ENCODE data around the gene PKD2L2.
"Not testable (repeated sequence)": the region's sequence is repeated elsewhere in the genome, so short reads cannot be mapped to it uniquely, and the experiment has no call there.

PKD2L2 gene

DNA sequence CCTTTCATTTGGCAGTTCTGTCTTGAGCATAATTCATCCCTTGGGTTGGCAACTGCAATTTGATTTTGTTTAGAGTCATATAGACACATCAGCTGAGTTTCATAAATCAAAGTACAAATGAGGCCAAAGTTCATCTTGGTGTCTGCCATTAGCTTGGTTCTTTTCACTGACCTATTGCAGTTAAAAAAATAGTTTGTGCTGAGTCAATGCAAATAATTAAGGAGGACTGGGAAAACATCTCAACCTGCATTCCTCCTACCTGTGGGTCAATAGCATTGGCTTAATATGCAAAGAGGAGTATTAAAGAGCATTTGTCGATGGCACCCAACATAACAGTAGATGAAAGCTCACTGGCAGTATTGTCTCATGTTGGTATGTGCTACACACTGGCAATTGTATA, 1.6 kb downstream of the PKD2L2 start:
- DNase-seq = no peak

DNA sequence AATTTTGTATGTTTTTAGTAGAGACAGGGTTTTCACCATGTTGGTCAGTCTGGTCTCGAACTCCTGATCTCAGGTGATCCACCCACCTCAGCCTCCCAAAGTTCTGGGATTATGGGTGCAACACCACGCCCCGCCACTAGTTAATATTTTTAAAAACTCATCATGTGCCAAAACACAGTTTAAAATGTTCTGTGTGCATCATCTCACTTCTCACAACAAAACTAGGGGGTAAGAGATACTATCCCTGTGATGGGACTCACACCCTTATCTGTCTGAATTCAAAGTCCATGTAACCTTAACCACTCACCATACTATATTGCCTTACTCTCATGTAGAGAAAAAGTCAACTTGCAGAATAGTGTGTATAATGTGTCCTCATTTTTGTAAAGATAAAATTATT, 2.6 kb downstream of the PKD2L2 start:
- no peak for DNase-seq

DNA sequence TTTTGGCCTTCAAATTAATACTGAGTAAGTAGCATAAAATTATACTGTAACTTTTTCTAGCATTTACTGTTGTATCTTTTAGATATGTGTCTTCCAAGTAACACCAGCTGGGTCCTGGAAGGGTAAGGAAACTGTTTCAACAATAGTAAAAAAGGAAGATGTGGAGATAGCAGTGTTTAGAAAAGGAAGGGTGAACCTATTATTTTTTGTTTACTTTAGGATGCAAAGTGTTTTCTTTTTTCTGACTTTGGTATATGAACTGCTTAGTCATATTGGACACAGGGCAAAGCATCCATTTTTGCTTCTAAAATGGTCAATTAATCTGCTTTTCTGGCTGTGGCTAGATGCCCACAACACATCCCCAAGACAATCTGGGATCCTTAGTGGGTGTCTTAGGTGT, 5.3 kb downstream of the PKD2L2 start:
- DNase-seq = no peak

DNA sequence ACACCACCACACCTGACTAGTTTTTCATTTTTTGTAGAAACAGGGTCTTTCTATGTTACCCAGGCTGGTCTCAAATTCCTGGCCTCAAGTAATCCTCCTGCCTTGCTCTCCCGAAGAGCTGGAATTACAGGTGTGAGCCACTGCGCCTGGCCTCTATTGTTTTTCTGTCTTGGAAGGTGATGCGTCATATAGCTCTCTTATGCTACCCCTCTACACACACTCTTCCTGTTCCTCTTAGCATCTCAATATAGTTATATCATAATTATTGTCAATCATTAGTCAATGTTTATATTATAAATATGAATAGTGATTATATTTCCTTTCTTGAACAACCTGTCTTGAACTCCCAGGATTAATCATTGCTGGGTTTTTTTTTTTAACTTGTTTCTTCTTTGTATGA, 7.3 kb downstream of the PKD2L2 start:
- no peak for DNase-seq

DNA sequence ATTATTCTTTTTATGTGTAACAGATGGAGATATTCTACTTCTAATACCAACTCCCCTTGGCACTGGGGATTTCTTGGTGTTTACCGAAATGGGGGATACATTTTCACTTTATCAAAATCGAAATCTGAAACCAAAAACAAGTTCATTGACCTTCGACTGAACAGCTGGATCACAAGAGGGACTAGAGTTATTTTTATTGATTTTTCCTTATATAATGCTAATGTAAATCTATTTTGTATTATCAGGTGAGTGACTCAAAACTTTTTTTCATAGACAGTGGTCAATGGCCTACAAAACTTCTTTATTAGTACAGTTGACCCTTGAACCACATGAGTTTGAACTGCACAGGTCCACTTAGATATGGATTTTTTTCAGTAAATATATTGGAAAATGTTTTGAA, 10.2 kb downstream of the PKD2L2 start:
- DNase-seq = no peak

DNA sequence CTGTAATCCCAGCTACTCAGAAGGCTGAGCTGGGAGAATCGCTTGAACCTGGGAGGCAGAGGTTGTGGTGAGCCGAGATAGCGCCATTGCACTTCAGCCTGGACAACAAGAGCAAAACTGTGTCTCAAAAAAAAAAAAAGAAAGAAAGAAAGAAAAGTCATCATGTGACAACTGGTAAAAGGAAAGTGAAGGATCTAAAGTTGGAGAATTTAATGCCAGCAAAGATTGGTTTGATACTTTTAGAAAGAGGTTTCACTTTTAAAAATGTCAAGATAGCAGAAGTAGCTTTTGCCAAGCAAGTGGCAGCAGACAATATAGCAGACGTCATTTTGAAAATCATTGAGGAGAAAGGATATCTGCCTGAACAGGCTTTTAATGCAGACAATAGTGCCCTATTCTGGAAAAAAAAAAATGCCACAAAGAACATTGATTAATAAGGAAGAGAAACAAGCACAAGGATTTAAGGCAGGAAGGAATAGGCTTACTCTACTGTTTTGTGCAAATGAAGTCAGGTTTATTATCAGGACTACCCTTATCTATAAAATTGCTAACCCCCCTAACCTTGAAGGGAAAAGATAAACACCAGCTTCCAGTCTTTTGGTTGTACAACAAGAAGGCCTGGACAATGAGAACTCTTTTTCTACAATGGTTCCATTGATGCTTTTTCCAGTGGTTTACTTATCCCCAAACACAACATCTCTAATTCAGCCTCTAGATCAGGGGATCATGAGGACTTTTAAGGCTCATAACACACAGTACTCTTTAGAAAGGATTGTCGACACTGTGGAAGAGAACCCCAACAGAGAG, 12.0 kb downstream of the PKD2L2 start:
- no peak for DNase-seq

DNA sequence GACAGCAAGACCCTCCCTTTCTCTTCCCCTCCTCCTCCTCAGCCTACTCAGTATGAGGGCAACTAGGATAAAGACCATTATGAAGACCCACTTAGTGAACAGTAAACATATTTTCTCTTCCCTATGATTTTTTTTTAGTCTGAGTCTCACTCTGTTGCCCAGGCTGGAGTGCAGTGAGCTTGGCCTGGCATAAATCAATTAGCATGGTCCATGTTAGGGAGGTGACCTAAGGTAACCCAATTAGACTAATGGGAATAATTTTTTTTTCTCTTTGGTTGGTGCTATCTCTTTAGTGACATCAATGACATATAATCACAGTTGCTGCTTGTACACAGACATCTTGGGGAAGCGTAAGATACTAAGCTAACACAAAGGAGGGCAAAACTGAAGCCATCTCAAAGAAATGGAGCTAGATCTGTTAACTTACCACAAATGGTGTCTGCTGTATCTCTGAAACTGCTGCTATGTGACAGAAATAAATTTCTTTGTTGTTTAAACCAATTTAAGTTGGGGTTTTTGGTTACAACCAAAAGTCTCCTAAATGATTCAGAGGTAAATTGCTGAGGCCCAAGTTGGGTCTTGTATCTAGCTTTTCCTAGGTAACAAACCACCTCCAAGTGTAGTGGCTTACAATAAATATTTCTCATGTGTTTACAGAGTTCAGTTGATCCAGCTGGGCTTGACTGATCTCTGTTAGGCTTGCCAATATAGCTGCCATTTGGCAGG, 13.3 kb downstream of the PKD2L2 start:
- DNase-seq = no peak

DNA sequence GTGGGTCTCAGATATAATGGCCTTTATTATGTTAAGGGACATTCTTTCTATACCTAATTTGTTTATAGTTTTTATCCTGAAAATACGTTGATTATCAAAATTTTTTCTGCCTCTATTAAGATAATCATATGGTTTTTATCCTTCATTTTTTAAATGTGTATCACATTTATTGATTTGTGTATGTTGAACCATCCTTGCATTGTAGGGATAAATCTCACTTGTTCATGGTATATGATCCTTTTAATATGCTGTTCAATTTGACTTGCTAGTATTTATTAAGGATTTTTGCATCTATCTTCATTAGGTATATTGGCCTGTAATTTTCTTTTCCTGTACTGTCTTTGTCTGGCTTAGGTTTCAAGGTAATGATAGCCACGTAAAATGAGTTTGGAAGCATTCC, 25.5 kb downstream of the PKD2L2 start:
- no peak for DNase-seq

DNA sequence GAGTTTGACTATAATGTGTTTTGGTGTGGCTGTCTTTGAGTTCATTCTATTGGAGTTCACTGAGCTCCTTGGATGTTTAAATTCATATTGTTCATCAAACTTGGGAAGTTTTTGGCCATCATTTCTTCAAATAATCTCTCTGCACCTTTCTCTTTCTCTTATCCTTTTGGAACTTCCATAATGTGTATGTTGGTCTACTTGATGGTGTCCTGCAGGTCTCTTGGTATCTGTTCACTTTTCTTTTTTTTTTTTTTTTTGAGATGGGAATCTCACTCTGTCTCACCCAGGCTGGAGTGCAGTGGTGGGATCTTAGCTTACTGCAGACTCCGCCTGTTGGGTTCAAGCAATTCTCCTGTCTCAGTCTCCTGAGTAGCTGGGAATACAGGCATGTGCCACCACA, 27.7 kb downstream of the PKD2L2 start:
- DNase-seq = no peak

DNA sequence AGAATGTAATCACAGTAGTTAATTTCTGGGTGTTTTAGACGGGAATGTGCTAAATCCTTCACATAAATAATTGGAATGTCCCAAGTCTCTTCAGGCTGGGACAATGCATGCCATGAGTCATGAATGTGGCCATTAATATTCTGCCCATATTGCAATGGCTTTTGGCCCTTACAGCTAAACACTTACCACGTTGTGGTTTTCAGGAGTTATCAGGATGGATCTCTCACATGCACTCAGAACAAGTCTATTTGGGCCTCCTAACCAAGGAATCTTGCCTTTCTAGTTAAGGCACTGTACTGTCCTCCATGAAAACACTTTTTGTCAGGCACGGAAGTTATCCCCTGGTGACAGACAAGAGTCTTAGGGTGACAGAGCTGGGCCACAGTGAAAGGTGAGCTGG, 32.7 kb downstream of the PKD2L2 start:
- no peak for DNase-seq

DNA sequence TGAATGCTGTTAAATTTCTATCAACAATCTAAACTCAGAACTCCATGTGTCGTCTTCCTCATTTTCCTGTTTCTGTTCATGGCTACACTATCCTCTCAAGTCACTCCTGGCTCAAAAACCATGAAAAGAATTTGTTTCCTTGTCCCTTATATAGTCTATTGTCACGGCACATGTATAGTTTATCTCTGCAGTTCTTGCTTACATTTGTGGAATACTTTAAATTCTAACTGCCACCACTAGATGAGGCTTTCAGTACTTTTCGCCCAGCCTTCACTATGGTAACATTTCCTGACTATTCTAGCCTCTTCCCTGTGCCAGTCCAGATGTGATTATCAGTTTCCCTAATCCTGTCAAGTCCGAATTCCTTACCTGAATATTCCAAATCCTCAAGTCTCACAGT, 34.6 kb downstream of the PKD2L2 start:
- DNase-seq = no peak

DNA sequence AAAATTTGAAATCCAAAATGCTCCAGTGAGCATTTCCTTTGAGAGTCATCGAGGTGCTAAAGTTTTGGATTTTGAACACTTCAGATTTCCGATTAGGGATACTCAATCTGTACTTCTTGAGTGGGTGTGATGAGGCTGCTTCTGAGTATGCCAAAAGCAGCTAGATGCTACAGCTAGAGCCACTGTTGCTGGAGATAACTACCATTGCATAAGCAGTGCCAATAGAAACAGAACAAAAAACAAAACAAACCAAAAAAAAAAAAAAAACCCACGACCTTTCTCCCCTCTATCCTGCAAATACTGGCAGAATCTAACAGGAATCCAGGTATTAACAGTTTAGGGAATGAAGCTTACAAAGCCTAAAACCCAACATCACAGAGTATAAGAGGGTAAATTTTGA, 43.5 kb downstream of the PKD2L2 start:
- DNase-seq = no peak

DNA sequence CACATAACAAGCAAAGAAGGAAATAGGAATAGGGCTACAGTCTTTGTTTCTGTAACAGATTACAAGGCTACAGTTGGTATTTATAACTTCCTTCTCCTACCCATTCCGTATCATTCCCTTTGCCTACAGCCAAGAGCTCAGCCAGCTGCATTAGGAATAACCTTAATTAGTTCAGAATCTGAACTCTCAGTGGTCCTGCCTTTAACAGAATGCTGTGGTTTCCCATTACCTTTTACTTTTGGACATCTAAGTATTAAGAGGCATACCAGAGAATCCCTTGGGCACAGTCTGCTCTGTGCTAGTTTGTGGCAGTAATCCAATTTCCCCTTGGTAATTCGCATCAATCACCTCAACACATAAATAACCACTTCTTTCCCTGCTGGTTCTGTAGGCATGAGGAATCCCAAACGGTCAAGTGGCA, 44.2 kb downstream of the PKD2L2 start:
- DNase-seq = no peak

DNA sequence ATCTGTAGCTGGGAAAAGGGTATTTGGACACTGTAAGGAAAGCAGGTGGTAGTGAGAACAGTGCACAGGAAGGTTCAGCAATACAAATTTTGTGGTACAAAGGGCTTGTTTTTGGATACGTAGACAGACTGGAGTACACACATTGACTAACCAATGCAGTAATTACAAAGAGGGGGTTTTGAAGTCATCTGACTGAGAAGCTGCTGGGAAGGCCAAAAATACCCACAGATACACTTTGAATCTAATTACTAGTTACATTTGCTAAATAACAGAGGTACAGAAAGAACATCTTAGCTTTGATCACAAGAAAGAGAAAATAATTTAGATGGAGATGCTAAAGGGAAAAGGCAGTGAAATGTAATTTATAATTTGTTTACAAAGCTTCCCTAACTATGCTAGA, 45.9 kb downstream of the PKD2L2 start:
- no peak for DNase-seq

DNA sequence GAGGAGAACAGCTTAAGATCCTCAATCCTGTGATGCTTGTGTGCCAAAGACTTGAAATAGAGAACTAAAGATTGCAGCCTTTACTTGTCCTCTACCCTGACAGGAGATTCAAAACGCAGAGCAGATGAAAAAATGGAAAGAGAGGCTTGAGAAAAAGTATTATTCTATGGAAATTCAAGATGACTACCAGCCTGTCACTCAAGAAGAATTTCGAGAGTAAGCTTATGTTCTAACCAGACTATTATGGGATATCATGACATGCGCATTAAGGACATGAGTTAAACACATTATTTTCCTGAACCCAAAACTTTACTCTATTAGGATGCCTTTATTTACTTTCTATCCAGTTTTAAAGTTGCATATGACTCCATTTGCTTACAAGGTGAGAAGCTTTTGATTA, 46.4 kb downstream of the PKD2L2 start:
- no peak for DNase-seq

DNA sequence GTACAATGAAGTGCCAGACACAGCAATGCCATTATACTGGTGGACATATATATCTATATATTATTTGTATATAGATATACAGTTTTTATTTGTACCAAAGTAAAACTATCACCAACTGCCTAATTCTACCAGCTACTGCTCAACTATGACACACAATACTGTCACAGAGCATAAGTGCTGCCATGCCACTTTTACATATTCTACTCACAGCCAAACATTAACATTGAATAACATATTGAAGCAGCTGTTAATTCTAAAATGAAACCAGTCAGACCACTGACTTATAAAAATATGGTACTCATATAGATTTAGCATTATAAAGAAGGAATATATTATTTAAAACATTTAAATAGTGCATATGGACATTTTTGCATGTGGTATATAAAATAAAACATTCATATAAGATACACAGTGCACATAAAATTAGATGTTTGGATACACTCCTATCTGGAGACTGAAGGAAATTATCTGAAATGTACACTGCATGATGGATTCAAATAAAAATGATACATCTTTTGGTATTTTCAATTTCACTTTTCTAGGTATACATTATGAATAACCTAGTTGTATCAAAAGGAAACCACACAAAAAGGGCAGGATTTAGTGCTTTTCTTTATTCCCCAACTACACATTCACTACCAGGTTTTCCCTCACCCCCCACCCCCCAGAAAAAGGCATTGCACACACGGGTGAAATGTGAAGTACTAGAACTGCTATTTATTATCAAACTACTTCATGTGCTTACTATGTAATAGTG, 48.9 kb downstream of the PKD2L2 start:
- no peak for DNase-seq

DNA sequence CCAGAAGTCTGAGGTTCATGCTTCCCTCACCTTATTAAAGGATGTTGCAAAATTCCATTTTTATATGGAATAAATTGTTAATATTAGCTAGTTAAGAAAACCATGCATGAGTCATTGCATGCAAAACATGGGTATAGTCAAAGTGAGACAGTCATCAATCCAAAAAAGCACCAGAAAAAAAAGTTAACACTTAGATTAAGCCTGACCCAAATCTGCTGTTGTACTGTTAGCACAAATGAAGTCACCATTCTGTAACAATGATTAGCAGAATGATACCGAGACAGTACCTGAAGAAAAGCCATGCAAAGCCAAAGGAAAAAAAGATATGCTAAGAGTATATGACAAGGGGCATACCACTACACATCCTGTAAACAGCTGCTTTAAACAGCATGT, 49.5 kb downstream of the PKD2L2 start:
- no peak for DNase-seq

DNA sequence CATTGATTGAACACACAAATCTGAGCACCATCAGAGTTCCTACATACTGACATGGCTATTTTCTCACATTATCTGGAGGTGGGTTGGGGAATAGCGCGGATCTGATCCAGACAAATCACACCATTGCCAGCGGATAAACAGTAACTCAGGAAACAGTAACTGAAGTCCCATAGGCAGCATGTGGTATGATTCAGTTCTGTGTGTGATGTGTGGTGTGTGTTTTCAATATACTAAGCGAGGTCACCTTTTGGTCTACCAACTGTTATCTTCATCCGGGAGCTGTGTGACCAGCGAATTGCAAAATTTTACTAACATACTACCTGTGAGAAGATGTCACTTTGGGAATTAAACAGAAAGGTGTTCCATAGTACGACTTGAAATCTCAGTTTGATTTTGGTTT, 50.1 kb downstream of the PKD2L2 start:
- DNase-seq = no peak

DNA sequence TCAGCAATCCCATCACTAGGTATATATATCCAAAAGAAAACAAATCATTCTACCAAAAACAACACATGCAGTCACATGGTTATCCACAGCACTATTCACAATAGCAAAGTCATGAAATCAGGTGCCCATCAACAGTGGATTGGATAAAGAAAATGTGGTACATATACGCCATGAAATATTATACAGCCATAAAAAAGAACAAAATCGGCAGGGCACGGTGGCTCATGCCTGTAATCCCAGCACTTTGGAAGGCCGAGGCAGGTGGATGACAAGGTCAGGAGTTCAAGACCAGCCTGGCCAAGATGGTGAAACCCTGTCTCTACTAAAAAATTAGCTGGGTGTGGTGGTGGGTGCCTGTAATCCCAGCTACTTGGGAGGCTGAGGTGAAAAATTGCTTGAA, 55.0 kb downstream of the PKD2L2 start:
- DNase-seq = not testable (repeated sequence)

DNA sequence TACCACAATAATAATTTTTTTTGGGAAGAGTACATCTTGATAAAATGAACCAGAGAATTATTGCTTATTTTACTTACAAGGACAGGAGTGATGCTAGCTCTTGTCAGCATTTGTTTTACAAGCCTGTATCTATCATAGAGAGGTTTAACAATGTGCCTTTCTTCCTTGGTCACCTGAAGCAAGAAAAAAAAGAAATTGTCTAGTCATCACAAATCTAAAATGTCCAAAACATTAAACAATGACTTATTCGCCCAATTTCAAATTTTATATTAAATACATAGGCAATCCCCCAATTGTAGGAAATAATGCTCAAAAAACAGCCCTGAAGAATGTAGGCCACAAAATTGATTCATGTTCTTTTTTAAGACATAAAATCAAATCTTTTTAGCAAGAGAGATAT, 56.6 kb downstream of the PKD2L2 start:
- DNase-seq = no peak

DNA sequence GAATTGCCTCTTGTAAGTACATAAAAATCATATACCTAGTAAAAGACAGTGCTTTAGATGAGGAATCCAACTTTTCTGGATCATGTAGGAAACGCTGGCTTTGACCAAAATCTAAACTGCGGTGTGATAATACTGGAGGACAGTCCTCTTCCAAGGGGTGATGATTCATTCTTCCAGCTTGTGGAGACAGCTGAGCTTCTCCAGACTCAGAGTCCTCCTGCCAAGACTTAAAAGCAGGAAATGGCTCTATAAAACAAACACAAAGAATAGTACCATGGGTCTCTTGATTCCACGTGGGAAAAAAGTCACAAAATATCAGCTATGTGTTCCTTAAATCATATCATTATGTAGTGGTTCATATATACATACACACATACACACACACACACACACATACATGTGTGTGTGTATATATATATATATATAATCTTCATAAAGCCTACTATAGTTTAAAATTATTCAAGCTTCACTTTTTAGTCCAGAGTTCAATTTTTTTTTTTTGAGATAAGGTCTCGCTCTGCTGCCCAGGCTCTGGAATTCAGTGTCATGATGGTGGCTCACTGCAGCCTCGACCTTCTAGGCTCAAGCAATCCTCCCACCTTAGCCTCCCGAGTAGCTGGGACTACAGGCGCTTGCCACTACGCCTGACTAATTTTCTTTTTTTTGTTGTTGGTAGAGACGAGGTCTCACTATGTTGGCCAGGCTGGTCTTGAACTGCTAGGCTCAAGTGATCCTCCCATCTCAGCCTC, 65.0 kb downstream of the PKD2L2 start:
- DNase-seq = no peak

DNA sequence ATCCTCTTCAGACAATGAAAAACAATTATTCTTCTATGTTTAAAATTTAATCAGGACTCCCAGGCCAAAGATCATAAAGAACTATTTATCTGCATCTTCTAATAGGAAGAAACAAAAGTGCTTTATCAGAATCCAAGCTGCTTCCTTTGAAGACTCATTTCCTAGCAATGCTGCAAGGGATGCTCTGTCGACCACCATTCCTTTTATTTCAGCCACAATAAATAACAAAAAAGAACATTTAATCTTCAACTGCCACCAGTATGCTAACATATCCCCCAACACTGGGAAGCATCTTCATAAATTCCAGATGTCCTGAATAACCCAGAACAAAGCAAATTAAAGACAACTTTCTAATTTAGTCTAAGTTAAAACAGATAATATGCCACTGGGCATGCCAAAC, 68.7 kb downstream of the PKD2L2 start:
- no peak for DNase-seq

DNA sequence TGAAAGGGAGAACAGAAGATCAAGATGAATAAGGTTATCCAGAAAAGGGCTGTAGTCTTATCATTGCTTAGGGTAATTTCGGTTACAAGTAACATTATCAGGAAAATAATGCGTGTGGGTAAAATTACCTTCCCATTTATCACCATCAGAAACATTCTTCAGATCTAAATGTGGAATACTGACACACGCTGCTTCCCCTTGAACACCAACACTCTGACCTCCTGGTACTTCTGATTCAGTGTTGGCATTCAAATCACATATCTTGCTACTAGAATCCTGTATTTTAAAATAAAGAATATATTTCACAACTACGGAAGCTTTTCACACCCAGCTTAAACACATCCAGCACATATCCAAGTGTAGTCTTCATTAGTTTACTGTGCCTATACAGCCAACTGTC, 70.2 kb downstream of the PKD2L2 start:
- DNase-seq = no peak

All from NCI-H1417 treated with DMSO at 0.1 percent for 48 hours (cell line).